Peyer's patch (tissue), 4 donors: ENCODE measurements around the gene HSPA4.

Experiments
- CTCF ChIP-seq, 6 experiments: fragments of 450-650 bp in 4 of 6; fragments of 200-600 bp in 2 of 6; sonication (generic) in 1 of 6; IDR thresholded peaks; one replicate each; pipeline ENCODE4 v1.5.1; 2017 to 2019; ENCODE audit warnings: antibody characterized with exemption in 6 of 6, mild to moderate bottlenecking in 3 of 6, moderate library complexity in 1 of 6
- POLR2A ChIP-seq, 2 donors: fragments of 450-650 bp; IDR thresholded peaks; one replicate each; pipeline ENCODE4 v1.5.1; 2017; ENCODE audit warnings: antibody characterized with exemption in 2 of 2, mild to moderate bottlenecking in 2 of 2, moderate library complexity in 2 of 2

DNA sequence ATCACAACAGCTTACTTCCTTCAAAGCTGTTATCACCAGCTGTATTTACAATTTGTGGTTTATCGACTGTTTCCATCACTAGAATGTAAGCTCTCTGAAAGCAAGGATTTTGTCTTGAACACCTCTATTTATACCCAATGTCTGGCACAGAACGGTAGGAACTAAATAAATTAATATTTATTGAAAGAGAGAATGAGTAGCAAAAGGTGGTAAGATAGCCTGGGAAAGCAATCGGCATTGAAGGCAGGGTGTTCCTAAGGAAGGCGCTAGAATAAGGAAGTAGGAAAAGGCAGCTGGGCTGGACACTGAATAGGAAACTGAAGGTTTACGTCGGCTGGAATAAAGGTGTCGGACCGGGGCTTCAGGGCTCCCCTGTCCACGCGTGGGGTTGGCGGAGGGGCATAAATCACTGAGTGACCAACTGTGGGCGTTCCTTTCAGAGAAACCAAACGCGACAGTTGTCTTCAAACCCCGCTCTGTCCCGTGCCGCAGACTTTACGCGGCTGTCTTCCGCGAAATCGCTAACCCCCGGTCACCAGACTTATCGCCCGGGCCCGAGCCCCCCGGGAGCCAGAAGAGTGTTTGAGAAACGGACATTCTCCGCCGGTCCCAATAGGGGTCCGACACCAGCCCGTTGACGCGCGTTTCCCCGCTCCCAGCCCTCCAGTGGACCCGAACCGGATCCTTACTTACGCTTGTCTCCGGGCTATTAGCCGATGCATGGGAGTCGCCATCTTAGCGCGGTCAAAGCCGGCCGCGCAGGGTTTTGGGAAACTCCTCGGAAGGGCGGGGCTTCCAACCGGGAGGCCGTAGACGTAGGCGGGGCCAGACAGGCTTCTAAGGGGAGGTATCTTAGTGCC, 25.8 kb upstream of the HSPA4 start, which contains the start of gene ZCCHC10:
- TF ChIP-seq CTCF (IDR thresholded peaks at IDR 0.05) (no peak), POLR2A (IDR thresholded peaks at IDR 0.05) (peak; percentile 55 to 63)
